Measurements from ENCODE around the gene CACNG1. TPM values are rescaled to one million over a fixed set of nuclear protein-coding genes. Genes with fewer than 3 reads are reported as not detected.
A peak's percentile ranks its signal among the peaks of the same experiment; 100 is the strongest.

Gene CACNG1, protein sequence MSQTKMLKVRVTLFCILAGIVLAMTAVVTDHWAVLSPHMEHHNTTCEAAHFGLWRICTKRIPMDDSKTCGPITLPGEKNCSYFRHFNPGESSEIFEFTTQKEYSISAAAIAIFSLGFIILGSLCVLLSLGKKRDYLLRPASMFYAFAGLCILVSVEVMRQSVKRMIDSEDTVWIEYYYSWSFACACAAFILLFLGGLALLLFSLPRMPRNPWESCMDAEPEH
- 112 TPM for total RNA-seq
- 100 to 1,000 TPM; 109 to 242 (median 206) TPM for polyA plus RNA-seq (ENCODE audit: insufficient read depth in 1 of 8, insufficient read length in 8 of 8, low replicate concordance in 1 of 8)
- long read RNA-seq, donor 1, transcript CACNG1-201 (4 exons, 1,266 nt) = major isoform, 51 of 51 reads
- long read RNA-seq, donor 1, partial matches to known transcripts = 0 of 51 reads
- long read RNA-seq, donor 1, other reads (novel, unspliced or antisense) = 0 of 51 reads
- long read RNA-seq, donor 2, transcript CACNG1-201 (4 exons, 1,266 nt) = major isoform, 22 of 22 reads
- long read RNA-seq, donor 2, partial matches to known transcripts = 0 of 22 reads
- long read RNA-seq, donor 2, other reads (novel, unspliced or antisense) = 0 of 22 reads
- long read RNA-seq, donor 3, transcript CACNG1-201 (4 exons, 1,266 nt) = major isoform, 174 of 208 reads
- long read RNA-seq, donor 3, partial matches to known transcripts = 28 of 208 reads
- long read RNA-seq, donor 3, other reads (novel, unspliced or antisense) = 6 of 208 reads
- long read RNA-seq, donor 4, transcript CACNG1-201 (4 exons, 1,266 nt) = major isoform, 91 of 103 reads
- long read RNA-seq, donor 4, partial matches to known transcripts = 12 of 103 reads
- long read RNA-seq, donor 4, other reads (novel, unspliced or antisense) = 0 of 103 reads
- long read RNA-seq, donor 5, transcript CACNG1-201 (4 exons, 1,266 nt) = major isoform, 140 of 169 reads
- long read RNA-seq, donor 5, partial matches to known transcripts = 12 of 169 reads
- long read RNA-seq, donor 5, other reads (novel, unspliced or antisense) = 17 of 169 reads
- long read RNA-seq, donor 6, transcript CACNG1-201 (4 exons, 1,266 nt) = major isoform, 167 of 188 reads
- long read RNA-seq, donor 6, partial matches to known transcripts = 15 of 188 reads
- long read RNA-seq, donor 6, other reads (novel, unspliced or antisense) = 6 of 188 reads
- long read RNA-seq, donor 7, transcript CACNG1-201 (4 exons, 1,266 nt) = major isoform, 78 of 128 reads
- long read RNA-seq, donor 7, partial matches to known transcripts = 50 of 128 reads
- long read RNA-seq, donor 7, other reads (novel, unspliced or antisense) = 0 of 128 reads
- long read RNA-seq, donor 8, transcript CACNG1-201 (4 exons, 1,266 nt) = major isoform, 77 of 83 reads
- long read RNA-seq, donor 8, partial matches to known transcripts = 0 of 83 reads
- long read RNA-seq, donor 8, other reads (novel, unspliced or antisense) = 6 of 83 reads
- long read RNA-seq, donor 9, transcript CACNG1-201 (4 exons, 1,266 nt) = major isoform, 101 of 109 reads
- long read RNA-seq, donor 9, partial matches to known transcripts = 8 of 109 reads
- long read RNA-seq, donor 9, other reads (novel, unspliced or antisense) = 0 of 109 reads
- long read RNA-seq, donor 10, transcript CACNG1-201 (4 exons, 1,266 nt) = major isoform, 108 of 114 reads
- long read RNA-seq, donor 10, partial matches to known transcripts = 0 of 114 reads
- long read RNA-seq, donor 10, other reads (novel, unspliced or antisense) = 6 of 114 reads
- long read RNA-seq, donor 11, transcript CACNG1-201 (4 exons, 1,266 nt) = major isoform, 137 of 206 reads
- long read RNA-seq, donor 11, partial matches to known transcripts = 58 of 206 reads
- long read RNA-seq, donor 11, other reads (novel, unspliced or antisense) = 11 of 206 reads

- H3K4me1 ChIP-seq (ENCODE audit: control insufficient read depth, insufficient read depth, low read length) = peaks cover 28% of the 10 kb centered on the region
- WGBS (ENCODE audit: insufficient coverage) = 63% methylated on average over 32 of the region's 32 CpGs
- H3K27ac ChIP-seq (ENCODE audit: low read length) = peak within 1 kb of the TSS; percentile 96
- H3K4me3 ChIP-seq (ENCODE audit: low read length) = peak within 1 kb of the TSS; percentile 59
- DNase-seq = peak; percentile 77
- H3K9me3 ChIP-seq (replicated peaks; ENCODE audit: control insufficient read depth, low read depth, low read length) = peaks cover 10% of the 10 kb centered on the region
- peaks cover 2% of the 10 kb centered on the region for H3K27me3 ChIP-seq (ENCODE audit: control insufficient read depth, insufficient read depth, low read length)
- peaks cover under 1% of the 10 kb centered on the region for H3K36me3 ChIP-seq (ENCODE audit: control insufficient read depth, insufficient read depth, low read length)
Observed at GRCh38 chr17:67044016-67044772, at the start of gene CACNG1. Gene CACNG1, plus strand, starts transcription at chr17:67044554. Its CDS starts 107 bp downstream, at chr17:67044661.

- WGBS (ENCODE audit: insufficient coverage) = 80% methylated on average over 10 of the region's 12 CpGs
- Histone ChIP-seq H3K4me1 (ENCODE audit: control insufficient read depth, insufficient read depth, low read length) (no peaks in the 10 kb centered on the region), H3K4me3 (ENCODE audit: low read length) (no peak overlapping the region), H3K27ac (ENCODE audit: low read length) (no peak overlapping the region), H3K36me3 (ENCODE audit: control insufficient read depth, insufficient read depth, low read length) (no peaks in the 10 kb centered on the region), H3K27me3 (ENCODE audit: control insufficient read depth, insufficient read depth, low read length) (peaks cover 4% of the 10 kb centered on the region), H3K9me3 (replicated peaks; ENCODE audit: control insufficient read depth, low read depth, low read length) (no peaks in the 10 kb centered on the region)
- no peak for DNase-seq
Observed at GRCh38 chr17:66994930-66995535, 49.3 kb upstream of the CACNG1 start.

GRCh38 chr17:66995944-66996343 lies 48.4 kb upstream of the CACNG1 start:
- H3K27me3 ChIP-seq (ENCODE audit: control insufficient read depth, insufficient read depth, low read length) = peaks cover 2% of the 10 kb centered on the region
- H3K4me3 ChIP-seq (ENCODE audit: low read length) = no peak overlapping the region
- H3K9me3 ChIP-seq (replicated peaks; ENCODE audit: control insufficient read depth, low read depth, low read length) = no peaks in the 10 kb centered on the region
- DNase-seq = no peak
- no peaks in the 10 kb centered on the region for H3K36me3 ChIP-seq (ENCODE audit: control insufficient read depth, insufficient read depth, low read length)
- no peak overlapping the region for H3K27ac ChIP-seq (ENCODE audit: low read length)
- H3K4me1 ChIP-seq (ENCODE audit: control insufficient read depth, insufficient read depth, low read length) = no peaks in the 10 kb centered on the region
- WGBS (ENCODE audit: insufficient coverage) = 69% methylated on average over 5 of the region's 7 CpGs

- Histone ChIP-seq H3K4me3 (ENCODE audit: low read length) (no peak overlapping the region), H3K9me3 (replicated peaks; ENCODE audit: control insufficient read depth, low read depth, low read length) (no peaks in the 10 kb centered on the region), H3K27ac (ENCODE audit: low read length) (no peak overlapping the region), H3K36me3 (ENCODE audit: control insufficient read depth, insufficient read depth, low read length) (no peaks in the 10 kb centered on the region), H3K4me1 (ENCODE audit: control insufficient read depth, insufficient read depth, low read length) (no peaks in the 10 kb centered on the region), H3K27me3 (ENCODE audit: control insufficient read depth, insufficient read depth, low read length) (peaks cover 2% of the 10 kb centered on the region)
- 86% methylated on average over 5 of the region's 5 CpGs for WGBS (ENCODE audit: insufficient coverage)
- DNase-seq = no peak
Observed at GRCh38 chr17:66996926-66997325, 47.4 kb upstream of the CACNG1 start.

- H3K36me3 ChIP-seq (ENCODE audit: control insufficient read depth, insufficient read depth, low read length) = no peaks in the 10 kb centered on the region
- no peak overlapping the region for H3K27ac ChIP-seq (ENCODE audit: low read length)
- no peaks in the 10 kb centered on the region for H3K27me3 ChIP-seq (ENCODE audit: control insufficient read depth, insufficient read depth, low read length)
- H3K9me3 ChIP-seq (replicated peaks; ENCODE audit: control insufficient read depth, low read depth, low read length) = peaks cover 2% of the 10 kb centered on the region
- WGBS (ENCODE audit: insufficient coverage) = no CpG with 5 or more reads among the region's 2 CpGs
- H3K4me3 ChIP-seq (ENCODE audit: low read length) = no peak overlapping the region
- DNase-seq = no peak
- H3K4me1 ChIP-seq (ENCODE audit: control insufficient read depth, insufficient read depth, low read length) = no peaks in the 10 kb centered on the region
Observed at GRCh38 chr17:67003231-67003630, 41.1 kb upstream of the CACNG1 start.

- Histone ChIP-seq H3K4me1 (ENCODE audit: control insufficient read depth, insufficient read depth, low read length) (no peaks in the 10 kb centered on the region), H3K36me3 (ENCODE audit: control insufficient read depth, insufficient read depth, low read length) (no peaks in the 10 kb centered on the region), H3K4me3 (ENCODE audit: low read length) (no peak overlapping the region), H3K27me3 (ENCODE audit: control insufficient read depth, insufficient read depth, low read length) (no peaks in the 10 kb centered on the region), H3K9me3 (replicated peaks; ENCODE audit: control insufficient read depth, low read depth, low read length) (peaks cover 2% of the 10 kb centered on the region), H3K27ac (ENCODE audit: low read length) (no peak overlapping the region)
- 78% methylated on average over 7 of the region's 11 CpGs for WGBS (ENCODE audit: insufficient coverage)
- DNase-seq = peak; percentile 9
Observed at GRCh38 chr17:67004181-67004580, 40.2 kb upstream of the CACNG1 start.

DNA sequence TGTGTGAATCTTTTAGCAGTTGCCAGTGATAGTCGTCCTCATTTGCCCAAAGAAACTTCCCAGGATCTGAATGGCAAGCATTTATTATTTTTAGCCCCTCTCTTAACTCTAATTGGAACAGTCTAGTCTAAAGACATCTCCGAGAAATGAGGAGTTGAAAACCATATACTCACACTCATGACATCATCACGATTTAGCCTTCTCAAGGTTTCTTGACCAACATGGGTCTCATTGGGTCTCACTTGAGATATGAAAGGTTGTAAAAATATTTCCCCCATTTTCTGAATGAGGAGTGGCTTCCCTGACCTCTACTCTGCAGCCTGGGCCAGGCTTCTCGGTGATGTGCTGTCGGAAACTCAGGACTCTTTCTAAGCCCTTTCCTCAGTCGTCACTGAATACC lies 37.1 kb upstream of the CACNG1 start:
- H3K4me3 ChIP-seq (ENCODE audit: low read length) = no peak overlapping the region
- DNase-seq = no peak
- H3K27me3 ChIP-seq (ENCODE audit: control insufficient read depth, insufficient read depth, low read length) = no peaks in the 10 kb centered on the region
- WGBS (ENCODE audit: insufficient coverage) = 33% methylated on average over 1 of the region's 6 CpGs
- peaks cover 2% of the 10 kb centered on the region for H3K9me3 ChIP-seq (replicated peaks; ENCODE audit: control insufficient read depth, low read depth, low read length)
- no peak overlapping the region for H3K27ac ChIP-seq (ENCODE audit: low read length)
- no peaks in the 10 kb centered on the region for H3K36me3 ChIP-seq (ENCODE audit: control insufficient read depth, insufficient read depth, low read length)
- no peaks in the 10 kb centered on the region for H3K4me1 ChIP-seq (ENCODE audit: control insufficient read depth, insufficient read depth, low read length)

DNA sequence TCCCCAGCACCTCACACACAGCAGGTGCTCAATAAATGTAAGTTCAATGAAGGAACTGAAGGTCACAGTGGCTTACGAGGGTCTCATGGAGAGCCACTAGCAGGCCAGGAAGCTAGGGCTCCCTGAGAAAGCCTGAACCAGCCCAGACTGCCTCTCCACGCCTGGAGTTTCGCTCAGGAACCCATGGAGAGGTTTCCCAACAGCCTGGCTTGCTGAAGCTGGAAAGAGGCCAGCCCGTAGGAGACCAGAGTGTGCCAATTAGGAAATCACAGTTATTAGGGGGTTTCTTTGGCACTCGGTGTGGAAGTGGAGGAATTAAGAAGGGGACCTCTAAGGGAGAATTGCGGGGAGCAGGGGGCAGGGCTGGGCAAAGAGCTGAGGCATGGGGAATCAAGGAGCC lies 36.3 kb upstream of the CACNG1 start:
- 84% methylated on average over 6 of the region's 6 CpGs for WGBS (ENCODE audit: insufficient coverage)
- H3K27me3 ChIP-seq (ENCODE audit: control insufficient read depth, insufficient read depth, low read length) = no peaks in the 10 kb centered on the region

More for the DNA sequence above, 36.3 kb upstream of the CACNG1 start:
- no peak for DNase-seq
- Histone ChIP-seq H3K36me3 (ENCODE audit: control insufficient read depth, insufficient read depth, low read length) (no peaks in the 10 kb centered on the region), H3K4me1 (ENCODE audit: control insufficient read depth, insufficient read depth, low read length) (no peaks in the 10 kb centered on the region), H3K4me3 (ENCODE audit: low read length) (no peak overlapping the region), H3K27ac (ENCODE audit: low read length) (no peak overlapping the region), H3K9me3 (replicated peaks; ENCODE audit: control insufficient read depth, low read depth, low read length) (peaks cover 2% of the 10 kb centered on the region)
